Measurements from ENCODE around the gene BPI. TPM values are rescaled to one million over a fixed set of nuclear protein-coding genes. Genes with fewer than 3 reads are reported as not detected.
A peak's percentile ranks its signal among the peaks of the same experiment; 100 is the strongest.

Gene BPI
- total RNA-seq, 1 donor from 2014 or later, result not detected

- H3K9me3 ChIP-seq, result no peaks in the 10 kb centered on the region
- no peaks in the 10 kb centered on the region for H3K4me1 ChIP-seq
- H3K36me3 ChIP-seq, result no peaks in the 10 kb centered on the region
- no peak for DNase-seq (ENCODE audit: low spot score in 2 of 2)
- TF ChIP-seq CTCF (IDR thresholded peaks at IDR 0.05), result no peak
- H3K27me3 ChIP-seq, result no peaks in the 10 kb centered on the region
- intact Hi-C loops (cut with DNase I), result no loop called here
- H3K27ac ChIP-seq, result no peak overlapping the region
- no peak overlapping the region for H3K4me3 ChIP-seq
Observed at GRCh38 chr20:38330638-38331037, 26.7 kb downstream of the BPI start.

- Histone ChIP-seq H3K36me3 (no peaks in the 10 kb centered on the region), H3K9me3 (no peaks in the 10 kb centered on the region), H3K27ac (no peak overlapping the region), H3K4me3 (no peak overlapping the region), H3K27me3 (no peaks in the 10 kb centered on the region), H3K4me1 (no peaks in the 10 kb centered on the region)
- TF ChIP-seq CTCF (IDR thresholded peaks at IDR 0.05), result no peak
- intact Hi-C loops (cut with DNase I), result no loop called here
- DNase-seq (ENCODE audit: low spot score in 2 of 2), result no peak
Observed at GRCh38 chr20:38331245-38331644, 27.3 kb downstream of the BPI start.

- Histone ChIP-seq H3K27me3 (no peaks in the 10 kb centered on the region), H3K9me3 (no peaks in the 10 kb centered on the region), H3K4me3 (no peak overlapping the region), H3K4me1 (no peaks in the 10 kb centered on the region), H3K36me3 (no peaks in the 10 kb centered on the region), H3K27ac (no peak overlapping the region)
- no peak for TF ChIP-seq CTCF (IDR thresholded peaks at IDR 0.05)
- no peak for DNase-seq (ENCODE audit: low spot score in 2 of 2)
- intact Hi-C loops (cut with DNase I), result no loop called here
Observed at GRCh38 chr20:38331814-38332213, 27.9 kb downstream of the BPI start.

- H3K4me3 ChIP-seq, result no peak overlapping the region
- H3K9me3 ChIP-seq, result no peaks in the 10 kb centered on the region
- no peaks in the 10 kb centered on the region for H3K27me3 ChIP-seq
- no peaks in the 10 kb centered on the region for H3K4me1 ChIP-seq
- no peaks in the 10 kb centered on the region for H3K36me3 ChIP-seq
- intact Hi-C loops (cut with DNase I), result no loop called here
- H3K27ac ChIP-seq, result no peak overlapping the region
- no peak for TF ChIP-seq CTCF (IDR thresholded peaks at IDR 0.05)
- DNase-seq (ENCODE audit: low spot score in 2 of 2), result no peak
Observed at GRCh38 chr20:38334016-38334415, 30.1 kb downstream of the BPI start.

GRCh38 chr20:38336726-38337125 lies 32.8 kb downstream of the BPI start:
- H3K27ac ChIP-seq, result no peak overlapping the region
- TF ChIP-seq CTCF (IDR thresholded peaks at IDR 0.05), result no peak
- no peaks in the 10 kb centered on the region for H3K36me3 ChIP-seq
- no peak for DNase-seq (ENCODE audit: low spot score in 2 of 2)
- no peaks in the 10 kb centered on the region for H3K4me1 ChIP-seq
- intact Hi-C loops (cut with DNase I), result no loop called here
- no peaks in the 10 kb centered on the region for H3K27me3 ChIP-seq
- no peaks in the 10 kb centered on the region for H3K9me3 ChIP-seq
- H3K4me3 ChIP-seq, result no peak overlapping the region

GRCh38 chr20:38337561-38338140 lies 33.7 kb downstream of the BPI start:
- peak in 1 of 3 experiments; percentile 27 for TF ChIP-seq CTCF (IDR thresholded peaks at IDR 0.05)
- H3K27ac ChIP-seq, result no peak overlapping the region
- intact Hi-C loops (cut with DNase I), result no loop called here

More at GRCh38 chr20:38337561-38338140, 33.7 kb downstream of the BPI start:
- Histone ChIP-seq H3K4me1 (no peaks in the 10 kb centered on the region), H3K4me3 (no peak overlapping the region), H3K27me3 (no peaks in the 10 kb centered on the region), H3K36me3 (no peaks in the 10 kb centered on the region), H3K9me3 (no peaks in the 10 kb centered on the region)
- DNase-seq (ENCODE audit: low spot score in 2 of 2), result no peak
